Liver (tissue), 3 donors: Measurements from ENCODE around the gene FYCO1.

ENCODE experiments used
- ATF3 ChIP-seq: IDR thresholded peaks from 2 replicates; pipeline ENCODE4 v1.6.1; 2016; ENCODE audit warnings: antibody characterized with exemption
- CTCF ChIP-seq: fragments of 150-350 bp; IDR thresholded peaks from 2 replicates; pipeline ENCODE4 v1.5.1; 2017; ENCODE audit warnings: improper control_type of control experiment, low read depth, low read length; ENCODE audit not compliant: missing input control
- EGR1 ChIP-seq, 2 donors: IDR thresholded peaks; 2 replicates each; pipeline ENCODE4 v1.6.1; 2016 to 2018; ENCODE audit warnings: antibody characterized with exemption in 2 of 2, low read depth in 2 of 2
- FOXA2 ChIP-seq: IDR thresholded peaks from 2 replicates; pipeline ENCODE4 v1.6.1; 2016; ENCODE audit warnings: antibody characterized with exemption
- GABPA ChIP-seq, 2 donors: IDR thresholded peaks in 1 of 2; conservative IDR thresholded peaks in 1 of 2; 2 replicates each; pipeline ENCODE4 v1.6.1; 2016; ENCODE audit warnings: antibody characterized with exemption in 2 of 2, mild to moderate bottlenecking in 1 of 2, moderate library complexity in 1 of 2
- HNF4A ChIP-seq, 2 donors: conservative IDR thresholded peaks; 2 replicates each; pipeline ENCODE4 v1.6.1; 2016; ENCODE audit warnings: antibody characterized with exemption in 2 of 2, mild to moderate bottlenecking in 2 of 2
- JUND ChIP-seq, 2 donors: IDR thresholded peaks; 2 replicates each; pipeline ENCODE4 v1.6.1; 2016; ENCODE audit warnings: antibody characterized with exemption in 2 of 2
- MAX ChIP-seq: IDR thresholded peaks from 2 replicates; pipeline ENCODE4 v1.6.1; 2016; ENCODE audit warnings: antibody characterized with exemption
- RAD21 ChIP-seq, 2 donors: IDR thresholded peaks; 2 replicates each; pipeline ENCODE4 v1.6.1; 2016; ENCODE audit warnings: antibody characterized with exemption in 2 of 2, mild to moderate bottlenecking in 2 of 2
- REST ChIP-seq: IDR thresholded peaks from 2 replicates; pipeline ENCODE4 v1.6.1; 2016; ENCODE audit warnings: antibody characterized with exemption, mild to moderate bottlenecking
- SP1 ChIP-seq: IDR thresholded peaks from 2 replicates; pipeline ENCODE4 v1.6.1; 2018; ENCODE audit warnings: antibody characterized with exemption, mild to moderate bottlenecking
- TAF1 ChIP-seq: conservative IDR thresholded peaks from 2 replicates; pipeline ENCODE4 v1.6.1; 2016; ENCODE audit warnings: antibody characterized with exemption, mild to moderate bottlenecking
- YY1 ChIP-seq: IDR thresholded peaks from 2 replicates; pipeline ENCODE4 v1.6.1; 2016; ENCODE audit warnings: antibody characterized with exemption, mild to moderate bottlenecking
- donor health status: healthy.
- donor health status: healthy.

GRCh38 chr3:45969116-45969515 lies 26.5 kb downstream of the FYCO1 start:
- TF ChIP-seq CTCF, result no peak
- no peak for TF ChIP-seq SP1
- no peak for TF ChIP-seq JUND (IDR thresholded peaks at IDR 0.05)
- no peak for TF ChIP-seq TAF1
- no peak for TF ChIP-seq YY1
- TF ChIP-seq REST, result no peak
- no peak for TF ChIP-seq GABPA (IDR thresholded peaks at IDR 0.05 in 1 of 2, conservative IDR thresholded peaks at IDR 0.05 in 1 of 2)
- TF ChIP-seq ATF3, result no peak
- TF ChIP-seq RAD21 (IDR thresholded peaks at IDR 0.05), result no peak
- TF ChIP-seq FOXA2, result no peak
- TF ChIP-seq HNF4A (conservative IDR thresholded peaks at IDR 0.05), result no peak
- no peak for TF ChIP-seq EGR1 (IDR thresholded peaks at IDR 0.05; ENCODE audit: low read depth in 2 of 2)
- TF ChIP-seq MAX, result no peak
